NCI-H82 treated with DMSO at 0.1 percent for 48 hours (cell line): ENCODE measurements around the gene CINP.
"Not testable (repeated sequence)": the region's sequence is repeated elsewhere in the genome, so short reads cannot be mapped to it uniquely, and the experiment has no call there.

Experiments
- DNase-seq: peaks from one replicate; lab custom pipeline; 2025; ENCODE audit not compliant: unreplicated experiment; lab: John Stamatoyannopoulos, UW

CINP gene

DNA sequence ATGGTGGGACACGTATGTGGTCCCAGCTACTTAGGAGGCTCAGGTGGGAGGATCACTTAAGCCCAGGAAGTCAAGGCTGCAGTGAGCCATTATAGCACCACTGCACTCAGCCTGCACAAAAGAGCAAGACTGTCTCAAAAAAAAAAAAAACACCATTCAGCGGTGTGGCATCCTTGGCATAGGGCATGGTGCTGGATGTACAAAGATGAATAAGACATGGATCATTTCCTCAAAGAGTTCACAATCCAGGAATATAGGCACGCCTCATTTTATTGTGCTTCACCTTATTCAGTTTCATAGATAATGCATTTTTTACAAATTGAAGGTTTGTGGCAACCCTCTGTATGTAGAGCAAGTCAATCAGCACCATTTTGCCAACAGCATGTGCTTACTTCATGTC lies 6.4 kb downstream of the CINP start:
- no peak for DNase-seq

- DNase-seq, result no peak
These were observed 9.5 kb downstream of the CINP start for GRCh38 chr14:102353126-102353619.

DNA sequence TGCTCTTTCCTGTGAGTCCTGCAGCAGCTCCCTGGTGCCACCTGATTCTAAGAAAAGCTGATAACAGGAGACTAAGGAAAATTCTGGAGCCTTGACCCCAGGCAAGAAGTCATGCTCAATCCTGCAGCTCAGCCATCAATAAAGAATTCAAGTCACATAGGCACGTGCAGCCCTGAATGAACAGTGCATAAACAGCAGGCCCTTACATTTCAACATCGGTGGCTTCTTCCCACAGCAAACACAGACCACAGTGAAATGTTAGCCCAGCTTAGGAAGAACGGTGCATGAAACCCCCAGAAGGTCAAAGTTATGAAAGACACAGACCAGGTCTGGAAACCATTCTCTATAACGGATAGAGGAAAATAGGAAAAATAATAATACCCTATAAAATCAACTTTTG lies 10.5 kb downstream of the CINP start:
- DNase-seq, result no peak

DNA sequence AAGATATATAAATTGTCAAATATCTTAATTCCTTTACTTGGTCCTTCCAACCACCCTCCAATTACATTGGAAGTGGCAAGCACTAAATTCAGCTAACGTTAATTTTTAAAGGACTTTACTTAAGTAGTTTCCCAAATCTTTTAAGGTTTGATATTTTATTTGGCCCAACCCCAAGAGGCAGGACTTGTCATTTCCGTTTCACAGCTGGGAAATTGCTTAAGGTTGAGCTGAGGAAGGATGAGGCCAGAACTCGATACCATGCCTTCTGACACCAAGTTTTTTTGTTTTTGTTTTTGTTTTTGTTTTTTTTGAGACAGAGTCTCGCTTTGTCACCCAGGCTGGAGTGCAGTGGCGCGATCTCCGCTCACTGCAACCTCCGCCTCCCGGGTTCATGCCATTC lies 11.1 kb downstream of the CINP start:
- not testable (repeated sequence) for DNase-seq

GRCh38 chr14:102351023-102351422 lies 11.7 kb downstream of the CINP start:
- DNase-seq, result no peak

DNA sequence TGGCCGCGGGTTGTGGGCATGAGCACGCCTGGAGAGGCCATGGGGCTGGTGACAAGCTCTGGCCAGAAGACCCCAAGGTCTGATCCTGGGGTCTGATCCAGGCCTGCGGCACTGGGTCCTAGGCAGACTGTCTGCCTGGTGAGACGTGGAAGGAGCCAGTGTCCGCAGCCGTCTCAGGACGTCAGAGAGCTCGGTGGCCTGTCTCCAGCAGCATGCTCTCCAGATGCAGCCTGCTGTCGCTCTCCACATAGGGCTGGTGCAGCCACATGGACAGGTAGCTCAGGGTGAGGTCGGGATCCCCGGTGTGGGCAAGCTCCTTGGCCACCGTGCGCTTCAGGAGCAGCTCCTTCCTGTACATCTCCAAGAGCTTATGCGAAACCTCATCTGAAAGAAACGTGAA lies 14.3 kb downstream of the CINP start:
- DNase-seq, result no peak

DNA sequence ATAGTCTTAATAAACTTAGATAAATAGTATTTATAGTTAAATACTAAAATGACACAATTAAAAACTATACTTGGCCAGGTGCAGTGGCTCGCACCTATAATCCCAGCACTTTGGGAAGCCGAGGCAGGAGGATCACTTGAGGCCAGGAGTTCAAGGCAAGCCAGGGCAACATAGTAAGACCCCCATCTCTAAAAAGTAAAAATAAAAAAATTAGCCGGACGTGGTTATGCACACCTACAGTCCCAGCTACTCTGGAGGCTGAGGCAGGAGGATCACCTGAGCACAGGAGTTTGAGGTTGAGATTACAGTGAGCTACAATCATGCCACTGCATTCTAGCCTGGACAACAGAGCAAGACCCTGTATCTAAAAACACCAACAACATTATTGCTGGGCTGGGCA lies 16.0 kb downstream of the CINP start:
- DNase-seq, result no peak

DNA sequence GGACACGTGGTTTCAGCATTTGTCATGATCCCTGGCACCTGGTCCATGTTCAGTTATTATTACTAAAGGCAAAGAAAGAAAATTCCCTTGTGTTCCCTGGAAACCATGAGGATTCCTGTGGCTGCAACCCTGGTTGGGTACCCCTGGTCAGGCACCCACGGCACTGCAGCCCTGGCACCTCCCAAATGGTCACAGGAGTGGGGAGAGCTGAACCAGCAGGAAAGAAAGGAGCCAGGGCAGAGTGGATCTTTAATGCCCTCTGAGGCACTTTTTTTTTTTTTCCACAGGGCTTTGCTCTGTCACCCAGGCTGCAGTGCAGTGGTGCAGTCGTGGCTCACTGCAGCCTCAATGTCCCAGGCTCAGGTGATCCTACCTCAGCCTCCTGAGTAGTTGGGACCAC lies 17.5 kb downstream of the CINP start:
- no peak for DNase-seq

GRCh38 chr14:102344485-102344884 lies 18.2 kb downstream of the CINP start:
- DNase-seq, result no peak

DNA sequence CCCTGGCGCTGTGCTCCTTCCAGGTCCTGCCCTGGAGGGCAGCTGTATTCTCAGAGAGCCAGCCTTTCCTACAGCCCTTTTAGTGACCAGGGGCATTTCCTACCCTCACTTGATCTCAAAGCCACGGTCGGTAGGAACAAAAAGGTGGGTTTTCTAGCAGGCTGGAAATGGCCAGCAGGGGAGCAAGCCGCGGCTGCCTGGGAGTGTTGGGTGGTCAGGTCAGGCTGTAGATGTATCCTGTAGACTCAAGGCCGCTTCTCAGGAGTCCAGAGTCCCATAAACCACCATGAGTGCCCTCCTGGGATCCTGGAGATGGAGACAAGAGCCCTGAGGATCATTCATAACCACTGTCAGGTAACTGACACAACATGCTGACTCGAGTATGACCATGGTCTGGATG lies 18.6 kb downstream of the CINP start:
- no peak for DNase-seq

- no peak for DNase-seq
These were observed 20.5 kb downstream of the CINP start for GRCh38 chr14:102342238-102342637.

DNA sequence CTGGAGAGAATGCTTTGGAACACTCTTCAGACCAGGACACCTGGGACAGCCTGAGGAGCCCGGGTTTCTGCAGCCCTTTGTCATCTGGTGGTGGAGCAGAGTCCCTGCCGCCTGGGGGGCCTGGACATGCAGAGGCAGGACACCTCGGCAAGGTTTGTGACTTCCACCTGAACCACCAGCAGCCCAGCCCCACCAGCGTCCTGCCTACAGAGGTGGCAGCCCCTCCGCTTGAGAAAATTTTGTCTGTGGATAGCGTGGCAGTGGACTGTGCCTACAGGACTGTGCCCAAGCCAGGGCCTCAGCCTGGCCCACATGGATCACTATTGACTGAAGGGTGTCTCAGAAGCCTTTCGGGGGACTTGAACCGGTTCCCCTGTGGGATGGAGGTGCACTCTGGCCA lies 21.1 kb downstream of the CINP start:
- no peak for DNase-seq

DNA sequence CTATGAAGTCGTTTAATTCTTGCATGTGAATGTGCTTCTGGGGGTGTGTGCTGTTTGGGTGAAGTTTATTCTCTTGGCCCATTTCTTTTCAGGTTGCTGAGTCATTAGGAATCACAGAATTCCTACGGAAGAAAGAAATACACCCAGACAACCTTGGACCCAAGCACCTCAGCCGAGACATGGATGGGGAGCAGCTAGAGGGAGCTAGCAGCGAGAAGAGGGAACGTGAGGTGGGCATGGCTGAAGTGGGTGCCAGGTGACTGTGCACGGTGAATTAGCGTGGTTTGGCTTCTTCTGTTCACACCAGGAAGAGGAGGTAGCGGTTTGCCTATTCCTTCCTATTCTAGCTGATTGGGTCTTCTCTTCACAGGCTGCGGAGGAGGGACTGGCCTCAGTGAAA lies 24.0 kb downstream of the CINP start:
- DNase-seq, result no peak

DNA sequence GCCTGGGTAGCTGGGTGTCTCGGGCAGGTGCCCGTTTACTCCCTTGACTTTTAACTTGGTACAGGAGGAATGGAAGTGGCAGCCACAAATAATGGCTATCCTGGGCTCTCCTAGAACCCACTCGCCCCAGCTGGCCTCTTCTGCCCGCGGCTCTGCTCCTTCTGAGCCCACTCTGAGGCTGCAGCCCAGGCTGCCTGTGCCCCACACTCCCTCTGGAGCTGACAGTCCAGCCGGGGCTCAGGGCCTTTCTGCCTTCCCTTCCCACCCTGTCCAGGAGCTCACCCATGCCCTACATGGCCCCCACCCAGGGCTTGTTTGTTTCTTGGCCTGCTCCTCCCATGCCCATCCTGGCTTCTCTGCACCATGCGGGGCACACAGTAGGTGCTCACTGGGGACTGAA lies 27.5 kb downstream of the CINP start:
- DNase-seq, result no peak

GRCh38 chr14:102333795-102334705 lies 28.6 kb downstream of the CINP start:
- DNase-seq, result no peak

- no peak for DNase-seq
These were observed 29.3 kb downstream of the CINP start for GRCh38 chr14:102333390-102333789.

DNA sequence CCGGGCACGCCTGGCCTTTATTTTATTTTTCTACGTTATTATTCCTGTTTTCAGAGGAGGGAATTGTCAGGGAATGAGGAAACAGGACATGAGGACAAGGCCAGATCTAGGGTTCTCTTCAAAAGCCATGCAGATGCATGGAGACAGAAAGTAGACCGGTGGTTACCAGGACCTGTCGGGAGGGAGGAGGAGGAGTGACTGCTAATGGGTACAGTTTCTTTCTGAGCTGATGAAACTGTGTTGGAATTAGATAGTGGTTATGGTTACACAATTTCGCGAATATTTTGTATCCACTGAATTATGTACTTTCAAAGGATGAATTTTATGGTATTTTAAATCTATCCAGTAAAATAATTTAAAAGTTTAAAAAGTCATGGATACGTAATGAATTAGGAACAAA lies 31.9 kb downstream of the CINP start:
- no peak for DNase-seq

DNA sequence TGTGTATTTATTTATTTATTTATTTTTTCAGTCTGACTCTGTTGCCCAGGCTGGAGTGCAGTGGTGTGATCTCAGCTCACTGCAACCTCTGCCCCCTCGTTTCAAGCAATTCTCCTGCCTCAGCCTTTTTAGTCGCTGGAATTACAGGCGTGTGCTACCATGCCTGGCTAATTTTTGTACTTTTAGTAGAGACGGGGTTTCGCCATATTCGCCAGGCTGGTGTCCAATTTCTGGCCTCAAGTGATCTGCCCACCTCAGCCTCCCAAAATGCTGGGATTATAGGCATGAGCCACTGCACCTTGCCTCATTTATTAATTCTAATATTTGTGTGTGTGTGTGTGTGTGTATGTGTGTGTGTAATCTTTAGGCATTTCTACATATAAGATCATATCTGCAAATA lies 33.3 kb downstream of the CINP start:
- not testable (repeated sequence) for DNase-seq

GRCh38 chr14:102326583-102326982 lies 36.1 kb downstream of the CINP start:
- DNase-seq, result no peak

- no peak for DNase-seq
These were observed 36.8 kb downstream of the CINP start for GRCh38 chr14:102325791-102326345.

DNA sequence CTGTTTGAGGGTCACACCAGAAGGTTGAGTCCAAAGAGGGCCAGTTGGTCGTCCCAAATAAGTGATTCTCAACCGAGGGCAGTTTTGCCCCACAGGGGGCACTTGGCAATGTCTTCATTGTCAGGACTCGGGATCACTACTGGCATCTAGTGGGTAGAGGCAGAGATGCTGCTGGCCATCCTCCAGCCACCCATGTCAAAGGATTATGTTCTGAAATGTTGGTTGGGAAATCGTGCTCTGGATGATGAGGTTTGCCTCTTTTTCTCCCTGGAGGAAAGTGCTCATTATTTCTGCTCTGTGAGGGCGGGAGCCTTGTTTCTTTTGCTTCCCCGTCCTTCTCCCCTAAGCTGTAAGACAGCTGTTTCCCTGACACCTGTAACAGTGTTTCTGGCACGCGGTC lies 39.6 kb downstream of the CINP start:
- DNase-seq, result no peak
